ENCODE measurements around the gene FBRS. TPM values are rescaled to one million over a fixed set of nuclear protein-coding genes. Genes with fewer than 3 reads are reported as not detected.
"Not testable (repeated sequence)": the region's sequence is repeated elsewhere in the genome, so short reads cannot be mapped to it uniquely, and the experiment has no call there.

Gene FBRS
- total and polyA plus RNA-seq, 7 donors, result 12.5 to 61.6 (median 28.1) TPM

GRCh38 chr16:30694926-30695693 is 36.9 kb downstream of the FBRS start:
- no peak for TF ChIP-seq POLR2A (IDR thresholded peaks at IDR 0.05)
- no peak for TF ChIP-seq EP300 (IDR thresholded peaks at IDR 0.05)
- TF ChIP-seq POLR2AphosphoS5 (IDR thresholded peaks at IDR 0.05), result no peak
- no peak for TF ChIP-seq CTCF (IDR thresholded peaks at IDR 0.05)
- intact Hi-C loops (cut with DNase I), result loop anchor here (5.0 kb wide), 1 partner anchor 52 kb away; the partner anchor contains the start of gene PHKG2
- H3K4me3 ChIP-seq, result no peak overlapping the region
- WGBS, 2 donors, result 72 to 83% methylated on average over 11 of the region's 11 CpGs
- H3K36me3 ChIP-seq, result peaks cover 0 to 2% (median 0%) of the 10 kb centered on the region in 4 donors
- H3K4me1 ChIP-seq, result peaks cover 0 to 24% (median 15%) of the 10 kb centered on the region in 4 donors
- H3K27ac ChIP-seq, result no peak overlapping the region
- no peaks in the 10 kb centered on the region for H3K9me3 ChIP-seq
- peaks cover 0 to 2% (median 0%) of the 10 kb centered on the region in 3 donors for H3K27me3 ChIP-seq
- no peak for DNase-seq

DNA sequence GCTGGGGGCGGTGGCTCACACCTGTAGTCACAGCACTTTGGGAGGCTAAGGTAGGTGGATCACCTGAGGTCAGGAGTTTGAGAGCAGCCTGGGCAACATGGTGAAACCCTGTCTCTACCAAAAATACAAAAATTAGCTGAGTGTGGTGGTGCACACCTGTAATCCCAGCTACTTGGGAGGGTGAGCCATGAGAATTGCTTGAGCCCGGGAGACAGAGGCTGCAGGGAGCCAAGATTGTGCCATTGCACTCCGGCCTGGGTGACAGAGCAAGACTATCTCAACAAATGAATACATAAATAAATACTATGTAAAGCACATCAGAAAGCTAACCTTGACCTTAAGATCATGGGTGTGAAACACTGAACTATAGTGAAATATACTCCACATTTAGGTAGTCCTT is 38.4 kb downstream of the FBRS start:
- not testable (repeated sequence) for H3K4me3 ChIP-seq, H3K27me3 ChIP-seq, DNase-seq, H3K9me3 ChIP-seq, H3K27ac ChIP-seq
- Histone ChIP-seq H3K36me3 (peaks cover 8 to 17% (median 13%) of the 10 kb centered on the region in 4 donors), H3K4me1 (peaks cover 0 to 32% (median 23%) of the 10 kb centered on the region in 4 donors)
- WGBS, 2 donors, result 95% methylated on average over 3 of the region's 3 CpGs
- intact Hi-C loops (cut with DNase I), result loop anchor here (5.0 kb wide), 1 partner anchor 51 kb away; the partner anchor contains the start of gene PHKG2

DNA sequence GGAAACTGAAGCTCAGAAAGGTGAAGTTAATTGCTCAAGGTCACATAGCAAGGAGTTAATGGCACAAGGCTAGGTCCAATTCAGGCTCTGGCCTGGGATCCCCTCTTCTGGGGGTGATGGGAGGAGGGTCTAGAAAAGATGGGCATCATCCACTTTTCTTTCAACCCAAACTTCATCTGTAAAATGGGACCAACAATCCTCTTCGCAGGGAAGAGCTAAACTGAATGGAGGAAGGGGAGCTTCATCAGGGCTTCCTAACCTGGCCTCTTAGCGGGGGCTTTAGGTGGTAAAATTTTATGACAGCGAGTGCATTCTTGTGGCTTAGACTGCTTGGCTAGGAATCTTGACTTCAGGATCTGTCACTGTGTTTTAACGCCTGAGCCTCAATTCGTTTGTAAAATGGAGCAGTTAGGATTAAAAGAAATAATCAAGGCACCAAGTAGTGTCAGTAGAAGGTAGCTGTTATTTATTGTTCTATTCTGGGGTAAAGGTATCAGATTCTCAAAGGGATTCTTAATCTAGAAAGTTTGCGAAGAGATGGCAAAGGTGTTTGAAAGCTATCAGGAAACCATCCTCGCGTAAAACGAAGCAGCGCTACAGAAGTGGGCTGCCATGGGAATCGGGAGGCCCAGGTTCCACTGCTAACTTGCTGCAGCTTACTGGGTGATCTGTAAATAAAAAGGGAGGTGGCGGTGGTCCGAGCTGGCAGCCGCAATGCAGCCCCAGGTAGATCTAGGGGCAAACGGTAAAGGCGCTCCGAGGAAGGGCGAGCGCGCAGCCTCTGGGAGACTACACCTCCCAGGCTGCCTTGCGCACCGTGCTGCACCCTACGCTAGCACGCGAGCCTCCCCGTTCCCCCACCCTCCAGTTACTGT is 39.3 kb downstream of the FBRS start:
- Histone ChIP-seq H3K27ac (peak overlapping the region; percentile 97 to 100 (median 100)), H3K27me3 (no peaks in the 10 kb centered on the region), H3K4me3 (peak overlapping the region; percentile 92 to 100 (median 100)), H3K4me1 (peaks cover 0 to 32% (median 23%) of the 10 kb centered on the region in 4 donors), H3K36me3 (peaks cover 8 to 24% (median 20%) of the 10 kb centered on the region in 4 donors), H3K9me3 (no peaks in the 10 kb centered on the region)
- peak; percentile 99 for DNase-seq
- 8 to 12% methylated on average over 26 of the region's 26 CpGs for WGBS, 2 donors
- no peak for TF ChIP-seq POLR2AphosphoS5 (IDR thresholded peaks at IDR 0.05)
- TF ChIP-seq POLR2A (IDR thresholded peaks at IDR 0.05), result peak in 1 of 2 donors; percentile 58
- peak in 1 of 4 donors; percentile 2 for TF ChIP-seq EP300 (IDR thresholded peaks at IDR 0.05)
- no peak for TF ChIP-seq CTCF (IDR thresholded peaks at IDR 0.05)
- intact Hi-C loops (cut with DNase I), result loop anchor here (1.0 to 5.0 kb wide), 3 partner anchors 38 to 225 kb away; partner anchors contain the start of genes FBXL19 and PHKG2

GRCh38 chr16:30698139-30698815 is 40.0 kb downstream of the FBRS start:
- peak overlapping the region; percentile 92 to 100 (median 100) for H3K4me3 ChIP-seq
- 0% methylated on average over 75 to 76 of the region's 76 CpGs for whole genome bisulfite sequencing, 2 donors
- intact Hi-C loops (cut with DNase I), result loop anchor here (1.0 to 5.0 kb wide), 3 partner anchors 39 to 225 kb away; partner anchors contain the start of genes FBXL19 and PHKG2
- H3K36me3 ChIP-seq, result peaks cover 13 to 32% (median 28%) of the 10 kb centered on the region in 4 donors
- H3K27me3 ChIP-seq, result no peaks in the 10 kb centered on the region
- TF ChIP-seq POLR2AphosphoS5 (IDR thresholded peaks at IDR 0.05) (peak; percentile 67 to 87 (median 82)), POLR2A (IDR thresholded peaks at IDR 0.05) (peak; percentile 0 to 69), EP300 (IDR thresholded peaks at IDR 0.05) (peak in 1 of 4 donors; percentile 48), CTCF (IDR thresholded peaks at IDR 0.05) (no peak)
- DNase-seq, result peak; percentile 98
- H3K27ac ChIP-seq, result peak overlapping the region; percentile 97 to 100 (median 100)
- peaks cover 0 to 32% (median 23%) of the 10 kb centered on the region in 4 donors for H3K4me1 ChIP-seq
- H3K9me3 ChIP-seq, result no peaks in the 10 kb centered on the region
